KG1 (cell line): ENCODE results near the gene OR52A5.

Source experiments
- DNase-seq: peaks from one replicate; lab custom pipeline; 2025; lab: John Stamatoyannopoulos, UW

OR52A5 gene

GRCh38 chr11:5115339-5115738 is 22.8 kb downstream of the OR52A5 start:
- DNase-seq, result no peak

GRCh38 chr11:5107285-5107684 is 30.9 kb downstream of the OR52A5 start:
- no peak for DNase-seq

GRCh38 chr11:5103066-5103465 is 35.1 kb downstream of the OR52A5 start:
- DNase-seq, result no peak

- DNase-seq, result no peak
These were observed 35.9 kb downstream of the OR52A5 start for GRCh38 chr11:5102246-5102645.

- DNase-seq, result no peak
These were observed 42.1 kb downstream of the OR52A5 start for GRCh38 chr11:5096011-5096410.

- DNase-seq, result no peak
These were observed 45.2 kb downstream of the OR52A5 start for GRCh38 chr11:5092821-5093585.

GRCh38 chr11:5090668-5091067 is 47.5 kb downstream of the OR52A5 start:
- DNase-seq, result no peak

GRCh38 chr11:5088556-5088955 is 49.6 kb downstream of the OR52A5 start:
- DNase-seq, result no peak

- no peak for DNase-seq
These were observed 54.6 kb downstream of the OR52A5 start for GRCh38 chr11:5083602-5084001.

GRCh38 chr11:5081405-5081804 is 56.8 kb downstream of the OR52A5 start:
- DNase-seq, result no peak
